NCI-H1694 treated with DMSO at 0.1 percent for 48 hours (cell line): ENCODE results near the gene SCEL.

Source experiments
- DNase-seq: peaks from one replicate; lab custom pipeline; 2025; lab: John Stamatoyannopoulos, UW

The SCEL gene

GRCh38 chr13:77521595-77522367 is 13.7 kb upstream of the SCEL start:
- no peak for DNase-seq

GRCh38 chr13:77522444-77522843 is 13.1 kb upstream of the SCEL start:
- DNase-seq = no peak

GRCh38 chr13:77523386-77523785 is 12.1 kb upstream of the SCEL start:
- DNase-seq = no peak

GRCh38 chr13:77523834-77524728 is 11.4 kb upstream of the SCEL start:
- DNase-seq = no peak

- no peak for DNase-seq
These were observed 7.1 kb upstream of the SCEL start for GRCh38 chr13:77528414-77528813.

GRCh38 chr13:77528834-77529500 is 6.5 kb upstream of the SCEL start:
- no peak for DNase-seq

- DNase-seq = no peak
These were observed 6.0 kb upstream of the SCEL start for GRCh38 chr13:77529501-77529840.

GRCh38 chr13:77530875-77531274 is 4.6 kb upstream of the SCEL start:
- no peak for DNase-seq

- no peak for DNase-seq
These were observed 2.5 kb upstream of the SCEL start for GRCh38 chr13:77532983-77533382.

- no peak for DNase-seq
These were observed 1.4 kb upstream of the SCEL start for GRCh38 chr13:77533875-77534788.

- DNase-seq = no peak
These were observed 852 bp downstream of the SCEL start for GRCh38 chr13:77536358-77536757.

- DNase-seq = no peak
These were observed 1.9 kb downstream of the SCEL start for GRCh38 chr13:77537289-77537919.

GRCh38 chr13:77543711-77544110 is 8.2 kb downstream of the SCEL start:
- no peak for DNase-seq

- peak; percentile 16 for DNase-seq
These were observed 8.8 kb downstream of the SCEL start for GRCh38 chr13:77544355-77544754.

GRCh38 chr13:77544758-77545338 is 9.3 kb downstream of the SCEL start:
- no peak for DNase-seq

- DNase-seq = no peak
These were observed 10.3 kb downstream of the SCEL start for GRCh38 chr13:77545626-77546412.

GRCh38 chr13:77548095-77548494 is 12.6 kb downstream of the SCEL start:
- no peak for DNase-seq

GRCh38 chr13:77548594-77548993 is 13.1 kb downstream of the SCEL start:
- no peak for DNase-seq

- DNase-seq = no peak
These were observed 18.6 kb downstream of the SCEL start for GRCh38 chr13:77554069-77554468.

GRCh38 chr13:77555246-77555645 is 19.7 kb downstream of the SCEL start:
- no peak for DNase-seq
